WI38 (cell line): ENCODE measurements around the gene PDZD7.
"Not testable (repeated sequence)": the region's sequence is repeated elsewhere in the genome, so short reads cannot be mapped to it uniquely, and the experiment has no call there.

Experiments
- H3K4me3 ChIP-seq: 2 replicates; pipeline ENCODE4 v1.5.1; 2011; ENCODE audit warnings: low read depth, mild to moderate bottlenecking, control low read depth, low read length
- CTCF ChIP-seq: IDR thresholded peaks from 2 replicates; pipeline ENCODE4 v1.5.1; 2012; ENCODE audit warnings: low read depth, mild to moderate bottlenecking, control low read depth, low read length

Gene PDZD7

DNA sequence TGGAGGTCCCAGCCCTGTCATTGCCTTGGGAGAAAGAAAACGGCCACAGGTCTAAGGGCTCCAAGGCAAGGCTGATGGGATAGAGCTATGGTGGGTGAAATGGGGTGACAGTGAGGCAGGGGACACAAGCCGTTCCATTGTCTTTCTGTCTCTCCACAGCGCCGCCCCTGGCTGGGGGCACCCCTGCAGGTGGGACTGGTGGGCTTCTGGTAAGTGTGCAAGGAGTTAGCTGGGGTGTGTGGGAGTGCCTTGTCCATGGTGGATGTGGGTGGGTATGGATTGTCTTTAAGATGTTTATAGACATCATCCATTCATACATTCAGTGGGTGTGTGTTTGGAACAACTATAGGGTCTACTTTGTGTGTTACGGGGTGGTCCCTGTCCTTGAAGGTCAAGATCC lies 7.6 kb upstream of the PDZD7 start:
- H3K4me3 ChIP-seq, result no peak overlapping the region
- TF ChIP-seq CTCF, result no peak

- no peak overlapping the region for H3K4me3 ChIP-seq
- no peak for TF ChIP-seq CTCF
Measured at GRCh38 chr10:101036726-101037125, 5.8 kb upstream of the PDZD7 start.

GRCh38 chr10:101035916-101036702 lies 5.2 kb upstream of the PDZD7 start:
- no peak for TF ChIP-seq CTCF
- H3K4me3 ChIP-seq, result no peak overlapping the region

DNA sequence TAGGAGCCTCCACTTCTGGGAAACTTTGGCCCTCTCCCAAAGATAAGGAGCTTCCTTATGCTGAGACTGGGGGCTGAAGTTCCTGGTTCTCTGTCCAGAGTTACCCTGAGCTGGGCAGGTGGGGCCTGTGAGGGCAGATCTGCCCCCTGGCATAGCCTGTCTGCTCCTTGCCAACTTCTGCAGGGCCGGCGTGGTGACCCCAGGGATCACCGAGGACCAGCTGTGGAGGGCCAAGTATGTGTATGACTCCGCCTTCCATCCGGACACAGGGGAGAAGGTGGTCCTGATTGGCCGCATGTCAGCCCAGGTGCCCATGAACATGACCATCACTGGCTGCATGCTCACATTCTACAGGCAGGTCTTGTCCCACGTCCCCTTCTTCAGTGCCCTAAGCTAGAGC lies 4.4 kb upstream of the PDZD7 start:
- no peak overlapping the region for H3K4me3 ChIP-seq
- TF ChIP-seq CTCF, result no peak

GRCh38 chr10:101034404-101034803 lies 3.5 kb upstream of the PDZD7 start:
- H3K4me3 ChIP-seq, result not testable (repeated sequence)

GRCh38 chr10:101033276-101033675 lies 2.3 kb upstream of the PDZD7 start:
- H3K4me3 ChIP-seq, result peak overlapping the region; percentile 95
- no peak for TF ChIP-seq CTCF

DNA sequence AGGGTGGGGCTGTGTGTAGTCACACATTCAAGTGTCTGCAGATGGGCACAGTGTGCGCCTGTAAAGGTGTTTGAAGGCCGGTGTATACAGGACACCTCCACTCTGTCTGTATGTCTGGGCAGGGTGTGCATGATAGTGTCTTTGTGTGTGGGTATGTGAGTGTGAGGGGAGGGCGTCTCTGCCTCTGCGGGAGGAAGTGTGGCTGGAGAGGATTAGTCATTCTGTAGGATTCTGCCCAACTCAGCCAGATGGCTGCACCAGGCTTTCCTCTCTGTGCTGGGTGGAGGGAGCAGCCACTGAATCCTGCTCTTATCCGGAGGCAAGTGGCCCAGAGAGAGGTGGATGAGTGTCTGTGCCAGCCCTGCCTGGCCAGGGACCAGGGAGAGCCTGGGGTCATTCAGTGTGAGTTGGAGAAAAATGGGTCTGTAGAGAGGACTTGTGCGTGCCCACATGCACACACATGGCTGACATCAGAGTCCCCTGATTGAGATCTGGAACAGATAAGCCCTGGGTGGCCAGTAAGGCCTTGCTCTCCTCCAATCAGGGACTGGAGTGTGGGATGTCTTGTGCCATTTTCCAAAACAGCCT lies 1.8 kb upstream of the PDZD7 start:
- TF ChIP-seq CTCF, result no peak
- peak overlapping the region; percentile 95 for H3K4me3 ChIP-seq
